ENCODE results near the gene CIDEA.
"Not testable (repeated sequence)": the region's sequence is repeated elsewhere in the genome, so short reads cannot be mapped to it uniquely, and the experiment has no call there.

Gene CIDEA

GRCh38 chr18:12254136-12254819 is at the start of gene CIDEA:
Gene CIDEA, plus strand, starts transcription at chr18:12254361. Its CDS starts 23 bp downstream, at chr18:12254384.
- H3K4me3 Mint-ChIP-seq, result no peak within 1 kb of the TSS
- peaks cover 66% of the 10 kb centered on the region for H3K27me3 Mint-ChIP-seq (ENCODE audit: low read depth)
- H3K36me3 Mint-ChIP-seq (ENCODE audit: low read depth), result no peaks in the 10 kb centered on the region
- H3K4me1 Mint-ChIP-seq (ENCODE audit: low read depth), result no peaks in the 10 kb centered on the region
- H3K9me3 Mint-ChIP-seq, result no peaks in the 10 kb centered on the region
- H3K27ac Mint-ChIP-seq, result no peak within 1 kb of the TSS

GRCh38 chr18:12208296-12209153 is 45.6 kb upstream of the CIDEA start:
- not testable (repeated sequence) for H3K4me1 Mint-ChIP-seq (ENCODE audit: low read depth); H3K27ac Mint-ChIP-seq; H3K27me3 Mint-ChIP-seq (ENCODE audit: low read depth); H3K4me3 Mint-ChIP-seq; H3K36me3 Mint-ChIP-seq (ENCODE audit: low read depth); H3K9me3 Mint-ChIP-seq

- peaks cover 12% of the 10 kb centered on the region for H3K27me3 Mint-ChIP-seq (ENCODE audit: low read depth)
- H3K4me1 Mint-ChIP-seq (ENCODE audit: low read depth); H3K27ac Mint-ChIP-seq; H3K9me3 Mint-ChIP-seq; H3K36me3 Mint-ChIP-seq (ENCODE audit: low read depth); H3K4me3 Mint-ChIP-seq: not testable (repeated sequence)
These were observed 41.9 kb upstream of the CIDEA start for GRCh38 chr18:12212308-12212707.

GRCh38 chr18:12214296-12215005 is 39.7 kb upstream of the CIDEA start:
- H3K9me3 Mint-ChIP-seq; H3K4me3 Mint-ChIP-seq; H3K4me1 Mint-ChIP-seq (ENCODE audit: low read depth); H3K27ac Mint-ChIP-seq; H3K36me3 Mint-ChIP-seq (ENCODE audit: low read depth): not testable (repeated sequence)
- peaks cover 12% of the 10 kb centered on the region for H3K27me3 Mint-ChIP-seq (ENCODE audit: low read depth)

GRCh38 chr18:12216471-12216870 is 37.7 kb upstream of the CIDEA start:
- H3K4me1 Mint-ChIP-seq (ENCODE audit: low read depth); H3K9me3 Mint-ChIP-seq; H3K36me3 Mint-ChIP-seq (ENCODE audit: low read depth); H3K4me3 Mint-ChIP-seq; H3K27ac Mint-ChIP-seq: not testable (repeated sequence)
- H3K27me3 Mint-ChIP-seq (ENCODE audit: low read depth), result peaks cover 12% of the 10 kb centered on the region

GRCh38 chr18:12218603-12219002 is 35.6 kb upstream of the CIDEA start:
- not testable (repeated sequence) for H3K4me1 Mint-ChIP-seq (ENCODE audit: low read depth); H3K36me3 Mint-ChIP-seq (ENCODE audit: low read depth); H3K9me3 Mint-ChIP-seq; H3K4me3 Mint-ChIP-seq; H3K27me3 Mint-ChIP-seq (ENCODE audit: low read depth); H3K27ac Mint-ChIP-seq

GRCh38 chr18:12222041-12222440 is 32.1 kb upstream of the CIDEA start:
- H3K36me3 Mint-ChIP-seq (ENCODE audit: low read depth); H3K4me1 Mint-ChIP-seq (ENCODE audit: low read depth); H3K9me3 Mint-ChIP-seq; H3K4me3 Mint-ChIP-seq; H3K27me3 Mint-ChIP-seq (ENCODE audit: low read depth); H3K27ac Mint-ChIP-seq: not testable (repeated sequence)

- not testable (repeated sequence) for H3K36me3 Mint-ChIP-seq (ENCODE audit: low read depth); H3K27me3 Mint-ChIP-seq (ENCODE audit: low read depth); H3K9me3 Mint-ChIP-seq; H3K4me3 Mint-ChIP-seq; H3K27ac Mint-ChIP-seq; H3K4me1 Mint-ChIP-seq (ENCODE audit: low read depth)
These were observed 30.8 kb upstream of the CIDEA start for GRCh38 chr18:12223326-12223725.

- not testable (repeated sequence) for H3K36me3 Mint-ChIP-seq (ENCODE audit: low read depth); H3K4me1 Mint-ChIP-seq (ENCODE audit: low read depth); H3K27ac Mint-ChIP-seq; H3K27me3 Mint-ChIP-seq (ENCODE audit: low read depth); H3K9me3 Mint-ChIP-seq; H3K4me3 Mint-ChIP-seq
These were observed 27.4 kb upstream of the CIDEA start for GRCh38 chr18:12226807-12227206.

- not testable (repeated sequence) for H3K36me3 Mint-ChIP-seq (ENCODE audit: low read depth); H3K9me3 Mint-ChIP-seq; H3K27me3 Mint-ChIP-seq (ENCODE audit: low read depth); H3K27ac Mint-ChIP-seq; H3K4me3 Mint-ChIP-seq; H3K4me1 Mint-ChIP-seq (ENCODE audit: low read depth)
These were observed 26.6 kb upstream of the CIDEA start for GRCh38 chr18:12227399-12228186.

GRCh38 chr18:12228308-12228707 is 25.9 kb upstream of the CIDEA start:
- H3K4me3 Mint-ChIP-seq; H3K27me3 Mint-ChIP-seq (ENCODE audit: low read depth); H3K27ac Mint-ChIP-seq; H3K36me3 Mint-ChIP-seq (ENCODE audit: low read depth); H3K9me3 Mint-ChIP-seq; H3K4me1 Mint-ChIP-seq (ENCODE audit: low read depth): not testable (repeated sequence)

- H3K9me3 Mint-ChIP-seq, result not testable (repeated sequence)
These were observed 23.6 kb upstream of the CIDEA start for GRCh38 chr18:12230561-12230960.

GRCh38 chr18:12231040-12231882 is 22.9 kb upstream of the CIDEA start:
- H3K9me3 Mint-ChIP-seq, result no peaks in the 10 kb centered on the region
- peaks cover 4% of the 10 kb centered on the region for H3K27me3 Mint-ChIP-seq (ENCODE audit: low read depth)
- no peaks in the 10 kb centered on the region for H3K4me1 Mint-ChIP-seq (ENCODE audit: low read depth)
- no peaks in the 10 kb centered on the region for H3K36me3 Mint-ChIP-seq (ENCODE audit: low read depth)
- no peak overlapping the region for H3K27ac Mint-ChIP-seq
- H3K4me3 Mint-ChIP-seq, result no peak overlapping the region

More at GRCh38 chr18:12230561-12230960, 23.6 kb upstream of the CIDEA start:
- H3K4me1 Mint-ChIP-seq (ENCODE audit: low read depth); H3K27ac Mint-ChIP-seq; H3K27me3 Mint-ChIP-seq (ENCODE audit: low read depth); H3K36me3 Mint-ChIP-seq (ENCODE audit: low read depth); H3K4me3 Mint-ChIP-seq: not testable (repeated sequence)

GRCh38 chr18:12231986-12232385 is 22.2 kb upstream of the CIDEA start:
- Mint-ChIP-seq H3K27me3 (ENCODE audit: low read depth) (peaks cover 4% of the 10 kb centered on the region), H3K36me3 (ENCODE audit: low read depth) (no peaks in the 10 kb centered on the region), H3K9me3 (no peaks in the 10 kb centered on the region), H3K4me1 (ENCODE audit: low read depth) (no peaks in the 10 kb centered on the region), H3K4me3 (no peak overlapping the region), H3K27ac (no peak overlapping the region)
